Type B pancreatic cell (in vitro differentiated cells): ENCODE results near the gene GNA14. TPM values are rescaled to one million over a fixed set of nuclear protein-coding genes. Genes with fewer than 3 reads are reported as not detected.

ENCODE experiments used
- DNase-seq: peaks from one replicate; pipeline ENCODE4 v3.0.0; 2021; ENCODE audit warnings: mixed read lengths; ENCODE audit not compliant: unreplicated experiment; ENCODE audit errors: extremely low spot score
- H3K27ac Mint-ChIP-seq: 2 replicates; pipeline ENCODE4 v1.8.0; 2021; ENCODE audit warnings: mild to moderate bottlenecking, mixed read lengths
- H3K27me3 Mint-ChIP-seq: 2 replicates; pipeline ENCODE4 v1.8.0; 2021; ENCODE audit warnings: mixed read lengths
- H3K36me3 Mint-ChIP-seq: 2 replicates; pipeline ENCODE4 v1.8.0; 2021; ENCODE audit warnings: mixed read lengths
- H3K4me1 Mint-ChIP-seq: one replicate; pipeline ENCODE4 v1.8.0; 2021; ENCODE audit warnings: mixed read lengths; ENCODE audit not compliant: unreplicated experiment
- H3K4me3 Mint-ChIP-seq: 2 replicates; pipeline ENCODE4 v1.8.0; 2021; ENCODE audit warnings: mild to moderate bottlenecking, mixed read lengths
- H3K9me3 Mint-ChIP-seq: 2 replicates; pipeline ENCODE4 v1.8.0; 2021; ENCODE audit warnings: mixed read lengths
- total RNA-seq: library from RNA; stranded (reverse); gene quantifications from 2 replicates; pipeline ENCODE4 v1.2.1, GENCODE V29; 2021; ENCODE audit warnings: low replicate concordance
- TF ChIP-seq, protein P1 (sequence below): fragments of 200-600 bp; sonication (generic); conservative IDR thresholded peaks from 2 replicates; pipeline ENCODE4 v1.5.0; 2021; ENCODE audit warnings: antibody characterized with exemption, mild to moderate bottlenecking

Gene GNA14
- total RNA-seq, 1 donor from 2014 or later, result not detected

DNA sequence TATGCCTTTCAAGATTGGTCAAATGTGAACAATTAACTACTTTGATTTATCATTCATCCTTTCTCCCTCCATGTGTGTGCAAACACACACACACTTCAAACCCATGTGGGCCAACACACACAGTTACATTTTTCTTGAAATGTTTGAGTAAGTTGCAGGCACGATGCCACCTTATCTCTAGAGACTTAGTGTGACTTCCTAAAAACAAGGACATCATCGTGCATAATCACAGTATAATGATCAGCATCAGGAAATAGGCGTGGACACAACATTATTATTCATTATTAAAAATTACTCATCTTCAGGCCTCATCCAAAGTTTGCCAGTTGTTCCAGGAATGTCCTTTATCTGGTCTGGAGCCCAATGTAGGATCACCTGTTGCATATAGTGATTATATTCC, 209.5 kb downstream of the GNA14 start:
- TF ChIP-seq, protein P1, sequence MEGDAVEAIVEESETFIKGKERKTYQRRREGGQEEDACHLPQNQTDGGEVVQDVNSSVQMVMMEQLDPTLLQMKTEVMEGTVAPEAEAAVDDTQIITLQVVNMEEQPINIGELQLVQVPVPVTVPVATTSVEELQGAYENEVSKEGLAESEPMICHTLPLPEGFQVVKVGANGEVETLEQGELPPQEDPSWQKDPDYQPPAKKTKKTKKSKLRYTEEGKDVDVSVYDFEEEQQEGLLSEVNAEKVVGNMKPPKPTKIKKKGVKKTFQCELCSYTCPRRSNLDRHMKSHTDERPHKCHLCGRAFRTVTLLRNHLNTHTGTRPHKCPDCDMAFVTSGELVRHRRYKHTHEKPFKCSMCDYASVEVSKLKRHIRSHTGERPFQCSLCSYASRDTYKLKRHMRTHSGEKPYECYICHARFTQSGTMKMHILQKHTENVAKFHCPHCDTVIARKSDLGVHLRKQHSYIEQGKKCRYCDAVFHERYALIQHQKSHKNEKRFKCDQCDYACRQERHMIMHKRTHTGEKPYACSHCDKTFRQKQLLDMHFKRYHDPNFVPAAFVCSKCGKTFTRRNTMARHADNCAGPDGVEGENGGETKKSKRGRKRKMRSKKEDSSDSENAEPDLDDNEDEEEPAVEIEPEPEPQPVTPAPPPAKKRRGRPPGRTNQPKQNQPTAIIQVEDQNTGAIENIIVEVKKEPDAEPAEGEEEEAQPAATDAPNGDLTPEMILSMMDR, result no peak
- H3K4me3 Mint-ChIP-seq, result no peak overlapping the region
- peaks cover 13% of the 10 kb centered on the region for H3K4me1 Mint-ChIP-seq
- no peaks in the 10 kb centered on the region for H3K9me3 Mint-ChIP-seq
- no peak overlapping the region for H3K27ac Mint-ChIP-seq
- no peaks in the 10 kb centered on the region for H3K36me3 Mint-ChIP-seq
- H3K27me3 Mint-ChIP-seq, result peaks cover 31% of the 10 kb centered on the region
- DNase-seq, result no peak

DNA sequence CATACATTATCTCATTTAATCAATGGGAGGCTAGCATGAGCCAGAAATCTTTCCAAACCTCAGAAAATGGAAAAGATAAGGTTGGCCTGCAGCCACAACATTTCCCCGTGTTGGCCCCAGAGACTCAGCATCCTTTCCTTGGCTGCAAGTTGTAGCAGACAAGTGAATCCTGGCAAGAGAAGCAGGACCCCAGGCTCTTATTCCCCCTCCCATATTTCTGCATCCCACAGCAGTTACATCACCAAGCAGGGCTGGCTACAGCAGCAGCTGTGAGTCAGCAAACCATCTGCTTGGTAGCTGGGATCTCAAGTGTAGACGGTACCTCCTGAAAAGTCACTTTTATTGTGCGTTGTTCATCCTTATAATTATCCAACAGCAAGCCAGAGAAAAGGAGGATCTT, 212.4 kb downstream of the GNA14 start:
- TF ChIP-seq, protein P1, result no peak
- no peak for DNase-seq
- H3K27ac Mint-ChIP-seq, result no peak overlapping the region
- H3K4me3 Mint-ChIP-seq, result no peak overlapping the region
- peaks cover 14% of the 10 kb centered on the region for H3K4me1 Mint-ChIP-seq
- peaks cover 24% of the 10 kb centered on the region for H3K27me3 Mint-ChIP-seq
- H3K9me3 Mint-ChIP-seq, result no peaks in the 10 kb centered on the region
- no peaks in the 10 kb centered on the region for H3K36me3 Mint-ChIP-seq

DNA sequence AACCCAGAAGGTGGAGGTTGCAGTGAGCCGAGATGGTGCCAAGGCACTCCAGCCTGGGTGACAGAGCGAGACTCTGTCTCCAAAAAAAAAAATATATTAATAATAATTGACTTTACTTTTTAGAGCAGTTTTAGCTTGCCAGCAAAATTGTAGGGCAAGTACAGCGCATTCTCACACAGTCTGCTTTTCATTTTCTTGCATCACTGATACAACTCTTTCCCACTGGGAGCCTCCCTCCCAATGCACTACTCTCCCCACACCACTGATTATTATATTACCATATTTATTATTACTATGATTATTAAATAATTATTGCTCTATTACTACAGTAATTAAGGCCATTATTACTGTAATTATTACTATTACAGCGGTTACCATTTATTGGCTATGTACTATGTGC, 212.8 kb downstream of the GNA14 start:
- no peak for DNase-seq
- H3K27ac Mint-ChIP-seq, result no peak overlapping the region
- H3K36me3 Mint-ChIP-seq, result no peaks in the 10 kb centered on the region
- H3K4me3 Mint-ChIP-seq, result no peak overlapping the region
- no peaks in the 10 kb centered on the region for H3K9me3 Mint-ChIP-seq
- peaks cover 27% of the 10 kb centered on the region for H3K27me3 Mint-ChIP-seq
- TF ChIP-seq, protein P1, result no peak
- peaks cover 14% of the 10 kb centered on the region for H3K4me1 Mint-ChIP-seq

DNA sequence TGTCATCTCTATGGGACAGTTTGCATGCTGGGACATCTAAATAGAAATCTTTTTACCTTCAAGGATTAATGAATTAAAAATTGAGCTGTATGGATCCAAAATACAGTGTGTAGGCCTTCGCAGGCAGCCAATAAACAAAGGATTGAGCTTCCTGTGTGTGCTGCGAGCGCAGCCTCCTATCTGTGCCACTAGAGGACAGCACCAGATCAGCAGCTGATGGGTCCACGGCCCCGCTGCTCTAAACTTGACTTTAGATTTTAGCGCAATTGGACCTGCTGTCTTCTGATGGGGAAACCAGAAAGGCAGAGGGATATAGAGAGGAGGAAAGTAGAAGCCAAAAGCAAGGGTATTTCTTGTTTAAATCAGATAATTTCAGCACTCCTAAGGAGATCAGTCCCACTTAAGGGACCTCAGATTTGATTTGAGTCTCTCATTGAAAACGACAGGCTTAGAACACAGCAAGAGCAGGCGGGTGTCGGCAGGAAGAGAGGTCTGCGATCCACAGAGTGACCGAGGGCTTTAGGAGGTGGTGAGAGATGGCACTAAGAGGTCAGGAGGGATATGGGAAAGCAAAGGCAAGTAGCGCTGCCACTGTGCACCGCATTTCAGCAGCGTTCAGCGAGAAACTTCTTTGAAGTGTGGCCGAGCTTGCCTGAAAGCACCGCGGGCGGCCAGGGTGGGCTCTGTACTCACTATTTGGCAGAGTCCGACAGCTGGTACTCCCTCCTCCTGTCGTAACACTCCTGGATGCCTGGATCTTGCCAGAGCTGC, 214.3 kb downstream of the GNA14 start:
- peak overlapping the region; percentile 8 for H3K27ac Mint-ChIP-seq
- H3K36me3 Mint-ChIP-seq, result no peaks in the 10 kb centered on the region
- H3K27me3 Mint-ChIP-seq, result peaks cover 20% of the 10 kb centered on the region
- no peak for DNase-seq
- no peaks in the 10 kb centered on the region for H3K9me3 Mint-ChIP-seq
- TF ChIP-seq, protein P1, result peak; percentile 95
- no peak overlapping the region for H3K4me3 Mint-ChIP-seq
- H3K4me1 Mint-ChIP-seq, result peaks cover 5% of the 10 kb centered on the region

DNA sequence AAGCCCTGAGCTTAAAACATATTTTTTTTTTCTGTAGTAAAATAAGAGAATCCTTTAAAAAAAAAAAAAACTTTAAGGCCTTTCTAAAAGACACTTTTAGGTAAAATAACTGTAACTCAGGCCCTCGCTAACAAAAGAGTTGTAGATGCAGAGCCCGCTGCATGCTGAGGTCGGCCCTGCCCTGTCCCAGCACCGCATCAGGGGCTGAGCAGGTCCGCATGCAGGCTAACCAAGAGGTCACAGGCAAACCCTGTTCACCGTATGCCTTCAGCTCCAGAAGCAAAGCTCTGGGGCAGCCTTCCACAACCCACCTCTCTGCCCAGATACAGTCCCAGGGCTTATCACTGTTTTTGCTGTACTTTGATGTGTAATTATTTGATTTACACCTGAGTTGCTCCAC, 216.1 kb downstream of the GNA14 start:
- no peak for DNase-seq
- Mint-ChIP-seq H3K4me1 (peaks cover 5% of the 10 kb centered on the region), H3K27ac (no peak overlapping the region), H3K36me3 (no peaks in the 10 kb centered on the region), H3K4me3 (no peak overlapping the region), H3K27me3 (peaks cover 11% of the 10 kb centered on the region), H3K9me3 (no peaks in the 10 kb centered on the region)
- TF ChIP-seq, protein P1, result no peak
